Nucleus accumbens (tissue), 56 donors: ENCODE data around the gene ASH1L.
"Not testable (repeated sequence)": the region's sequence is repeated elsewhere in the genome, so short reads cannot be mapped to it uniquely, and the experiment has no call there.

ENCODE experiments used
- DNase-seq, 56 donors: peaks; one replicate each; lab custom pipeline; 2025; lab: John Stamatoyannopoulos, UW

Gene ASH1L

GRCh38 chr1:155291006-155291405, 271.6 kb downstream of the ASH1L start:
- DNase-seq: not testable (repeated sequence)

GRCh38 chr1:155287987-155288543, 274.5 kb downstream of the ASH1L start:
- DNase-seq: no peak

- DNase-seq: no peak
Observed at GRCh38 chr1:155286544-155286943, 276.1 kb downstream of the ASH1L start.

GRCh38 chr1:155285631-155286044, 277.0 kb downstream of the ASH1L start:
- DNase-seq: no peak
